GM23338 (cell line): ENCODE measurements around the gene TRIM8. TPM values are rescaled to one million over a fixed set of nuclear protein-coding genes. Genes with fewer than 3 reads are reported as not detected.

Experiments
- ATAC-seq: fragments of 200-7000 bp; cut with Tn5 transposase; 3 replicates; pipeline ENCODE4 v1.9.1; 2020
- DNase-seq: peaks from one replicate; pipeline ENCODE4 v3.0.0-alpha.2; 2015; ENCODE audit warnings: low spot score
- H2AFZ ChIP-seq: fragments of 200-600 bp; sonication (generic); 2 replicates; pipeline ENCODE4 v1.8.0; 2016; ENCODE audit warnings: antibody characterized with exemption, mild to moderate bottlenecking, moderate library complexity
- H3F3A ChIP-seq: fragments of 200-600 bp; sonication (generic); replicated peaks from 2 replicates; pipeline ENCODE4 v1.8.0; 2017; ENCODE audit warnings: antibody characterized with exemption, mixed run types, low read depth
- H3K27ac ChIP-seq: fragments of 200-600 bp; sonication (generic); 2 replicates; pipeline ENCODE4 v1.6.1; 2016; ENCODE audit warnings: low read depth
- H3K27me3 ChIP-seq: fragments of 200-600 bp; sonication (generic); 2 replicates; pipeline ENCODE4 v1.8.0; 2016; ENCODE audit warnings: mild to moderate bottlenecking, mixed run types, moderate library complexity; ENCODE audit not compliant: insufficient read depth
- H3K36me3 ChIP-seq: fragments of 200-600 bp; sonication (generic); 2 replicates; pipeline ENCODE4 v1.8.0; 2016; ENCODE audit warnings: mild to moderate bottlenecking; ENCODE audit not compliant: insufficient read depth
- H3K4me1 ChIP-seq: fragments of 200-600 bp; sonication (generic); 2 replicates; pipeline ENCODE4 v1.8.0; 2016; ENCODE audit warnings: mild to moderate bottlenecking, moderate library complexity; ENCODE audit not compliant: insufficient read depth
- H3K4me2 ChIP-seq: fragments of 200-600 bp; sonication (generic); 2 replicates; pipeline ENCODE4 v1.7.1; 2017; ENCODE audit warnings: mixed run types
- H3K4me3 ChIP-seq: fragments of 200-600 bp; sonication (generic); 2 replicates; pipeline ENCODE4 v1.6.1; 2016; ENCODE audit warnings: mixed run types
- H3K79me2 ChIP-seq: fragments of 200-600 bp; sonication (generic); replicated peaks from 2 replicates; pipeline ENCODE4 v1.8.0; 2017; ENCODE audit warnings: mild to moderate bottlenecking; ENCODE audit not compliant: insufficient read depth
- H3K9me2 ChIP-seq: fragments of 200-600 bp; sonication (generic); 2 replicates; pipeline ENCODE4 v1.8.0; 2017; ENCODE audit not compliant: insufficient read depth
- H4K20me1 ChIP-seq: fragments of 200-600 bp; sonication (generic); replicated peaks from 2 replicates; pipeline ENCODE4 v1.8.0; 2017; ENCODE audit warnings: mild to moderate bottlenecking; ENCODE audit not compliant: insufficient read depth
- H3K27ac Mint-ChIP-seq: 2 replicates; pipeline ENCODE4 v1.8.0; 2020; ENCODE audit warnings: inconsistent platforms, mild to moderate bottlenecking, moderate library complexity, mixed read lengths
- H3K27me3 Mint-ChIP-seq: 3 replicates; pipeline ENCODE4 v1.8.0; 2022; ENCODE audit warnings: low read depth, mild to moderate bottlenecking, moderate library complexity, mixed read lengths, inconsistent platforms; ENCODE audit not compliant: insufficient read depth, poor library complexity
- H3K36me3 Mint-ChIP-seq: 3 replicates; pipeline ENCODE4 v1.8.0; 2021; ENCODE audit warnings: low read depth, mild to moderate bottlenecking, inconsistent platforms, moderate library complexity, mixed read lengths
- H3K4me1 Mint-ChIP-seq: 3 replicates; pipeline ENCODE4 v1.8.0; 2020; ENCODE audit warnings: mild to moderate bottlenecking, inconsistent platforms, mixed read lengths
- H3K4me3 Mint-ChIP-seq: 3 replicates; pipeline ENCODE4 v1.8.0; 2021; ENCODE audit warnings: moderate library complexity, mild to moderate bottlenecking, inconsistent platforms, mixed read lengths
- H3K9me3 Mint-ChIP-seq: 3 replicates; pipeline ENCODE4 v1.8.0; 2020; ENCODE audit warnings: moderate library complexity, mild to moderate bottlenecking, inconsistent platforms, mixed read lengths
- CREB1 ChIP-seq: fragments of 250-450 bp; sonication (Bioruptor Pico); IDR thresholded peaks from 2 replicates; pipeline ENCODE4 v1.5.0; 2020; ENCODE audit warnings: low read depth, mild to moderate bottlenecking, moderate library complexity
- CTCF ChIP-seq, 2 experiments: fragments of 200-600 bp in 1 of 2; sonication (generic) in 1 of 2; conservative IDR thresholded peaks; 2 replicates each; pipeline versions ENCODE4 v1.5.1 to v1.6.1; 2016 to 2017; ENCODE audit warnings: antibody characterized with exemption in 2 of 2, low read depth in 2 of 2, mild to moderate bottlenecking in 2 of 2, moderate library complexity in 1 of 2
- ETS1 ChIP-seq: IDR thresholded peaks from 2 replicates; pipeline ENCODE4 v1.6.1; 2016; ENCODE audit warnings: antibody characterized with exemption
- EZH2 ChIP-seq: fragments of 200-600 bp; sonication (generic); IDR thresholded peaks from one replicate; pipeline ENCODE4 v1.8.0; 2017; ENCODE audit warnings: antibody characterized with exemption, mild to moderate bottlenecking, low read depth; ENCODE audit not compliant: unreplicated experiment
- EZH2phosphoT487 ChIP-seq: fragments of 200-600 bp; sonication (generic); IDR thresholded peaks from one replicate; pipeline ENCODE4 v1.8.1; 2018; ENCODE audit warnings: antibody characterized with exemption; ENCODE audit not compliant: unreplicated experiment
- JUNB ChIP-seq: IDR thresholded peaks from one replicate; pipeline ENCODE4 v1.6.1; 2016; ENCODE audit warnings: antibody characterized with exemption; ENCODE audit not compliant: unreplicated experiment
- NANOG ChIP-seq: IDR thresholded peaks from 2 replicates; pipeline ENCODE4 v1.6.1; 2016; ENCODE audit warnings: antibody characterized with exemption, borderline replicate concordance
- POLR2AphosphoS5 ChIP-seq: IDR thresholded peaks from 2 replicates; pipeline ENCODE4 v1.6.1; 2016; ENCODE audit warnings: antibody characterized with exemption, low read depth
- REST ChIP-seq: IDR thresholded peaks from one replicate; pipeline ENCODE4 v1.6.1; 2018; ENCODE audit warnings: antibody characterized with exemption; ENCODE audit not compliant: unreplicated experiment
- STAT1 ChIP-seq: IDR thresholded peaks from one replicate; pipeline ENCODE4 v1.6.1; 2016; ENCODE audit warnings: antibody characterized with exemption; ENCODE audit not compliant: unreplicated experiment
- ZNF114 ChIP-seq: fragments of 250-450 bp; sonication (Bioruptor Pico); IDR thresholded peaks from 2 replicates; pipeline ENCODE4 v1.5.0; 2020; ENCODE audit warnings: mild to moderate bottlenecking, moderate library complexity
- ZNF331 ChIP-seq: fragments of 250-450 bp; sonication (Bioruptor Pico); IDR thresholded peaks from 2 replicates; pipeline ENCODE4 v1.5.0; 2020; ENCODE audit warnings: low read depth, mild to moderate bottlenecking, moderate library complexity
- polyA plus RNA-seq: library from polyadenylated mRNA; unstranded; fragments of >200 nt; fragmentation: Nextera tagmentation; extraction: Ambion mirVana; gene quantifications from 2 replicates; pipeline ENCODE4 v1.2.1, GENCODE V29; 2016
- total RNA-seq: library from RNA; depleted of rRNA; stranded (reverse); fragments of >200 nt; shearing (Covaris generic); gene quantifications from 2 replicates; pipeline ENCODE4 v1.2.3, GENCODE V29; 2014

TRIM8 gene
- total and polyA plus RNA-seq, 2 experiments from 2014 or later, result 15.1 to 36.7 TPM

- TF ChIP-seq REST (no peak), JUNB (no peak), CTCF (conservative IDR thresholded peaks at IDR 0.05; ENCODE audit: low read depth in 2 of 2) (no peak), CREB1 (CRISPR knock-in tag) (no peak), EZH2phosphoT487 (no peak), ZNF331 (no peak), POLR2AphosphoS5 (no peak), ZNF114 (CRISPR knock-in tag) (no peak), NANOG (no peak), STAT1 (no peak)
Observed at GRCh38 chr10:102661658-102662028, 17.4 kb downstream of the TRIM8 start (continued).

- Histone ChIP-seq H3K4me1 (peaks cover 15% of the 10 kb centered on the region), H3K4me3 (no peak overlapping the region), H2AFZ (no peak overlapping the region), H3K36me3 (no peaks in the 10 kb centered on the region), H3K9me2 (no peaks in the 10 kb centered on the region), H3K4me2 (no peak overlapping the region), H3K79me2 (no peaks in the 10 kb centered on the region), H3F3A (peaks cover 9% of the 10 kb centered on the region; the same call in 1 of the 2 replicates), H4K20me1 (no peaks in the 10 kb centered on the region), H3K27me3 (no peaks in the 10 kb centered on the region), H3K27ac (no peak overlapping the region)
- no peak overlapping the region for H3K4me3 Mint-ChIP-seq
- H3K36me3 Mint-ChIP-seq, result no peaks in the 10 kb centered on the region
- H3K27ac Mint-ChIP-seq, result no peak overlapping the region
- H3K27me3 Mint-ChIP-seq, result peaks cover 10% of the 10 kb centered on the region
- peaks cover 28% of the 10 kb centered on the region for H3K4me1 Mint-ChIP-seq
- no peaks in the 10 kb centered on the region for H3K9me3 Mint-ChIP-seq
- no peak for DNase-seq
- no peak for ATAC-seq
- TF ChIP-seq ETS1 (no peak), ZNF114 (CRISPR knock-in tag) (no peak), EZH2 (no peak), JUNB (no peak), REST (no peak), STAT1 (no peak)
Observed at GRCh38 chr10:102665904-102666509, 21.7 kb downstream of the TRIM8 start.
